K562 (cell line): ENCODE measurements around the gene MAN2B1. TPM values are rescaled to one million over a fixed set of nuclear protein-coding genes. Genes with fewer than 3 reads are reported as not detected.

ENCODE experiments used
- AFF4 ChIP-seq: sonication (generic); formaldehyde crosslinking; IDR thresholded peaks from 2 replicates; pipeline ENCODE4 v1.8.0; 2023; ENCODE audit warnings: mild to moderate bottlenecking, missing genetic modification reagents
- NCOA1 ChIP-seq: fragments of 450-650 bp; IDR thresholded peaks from 2 replicates; pipeline ENCODE4 v1.6.1; 2016; ENCODE audit warnings: low read depth
- NONO ChIP-seq, 2 experiments: fragments of 200-400 bp in 1 of 2; fragments of 450-650 bp in 1 of 2; formaldehyde crosslinking in 1 of 2; IDR thresholded peaks; 2 replicates each; pipeline ENCODE4 v1.6.1; 2017; ENCODE audit warnings: low read depth in 2 of 2, mild to moderate bottlenecking in 2 of 2, moderate library complexity in 2 of 2, low read length in 1 of 2
- PBX2 ChIP-seq, 2 experiments: IDR thresholded peaks in 1 of 2; conservative IDR thresholded peaks in 1 of 2; 2 replicates each; pipeline ENCODE4 v1.6.1; 2016; ENCODE audit warnings: low read depth in 2 of 2, mild to moderate bottlenecking in 1 of 2, missing compliant biosample characterization in 1 of 2, missing genetic modification characterization in 1 of 2, moderate library complexity in 1 of 2
- XRCC5 ChIP-seq: fragments of 200-400 bp; formaldehyde crosslinking; IDR thresholded peaks from 2 replicates; pipeline ENCODE4 v1.6.1; 2017; ENCODE audit warnings: low read depth, mild to moderate bottlenecking, low read length
- ZBTB40 ChIP-seq, 2 experiments: fragments of 450-650 bp in 1 of 2; sonication (generic) in 1 of 2; formaldehyde crosslinking in 1 of 2; IDR thresholded peaks; 2 replicates each; pipeline versions ENCODE4 v1.7.1 to v1.9.0; 2016 to 2022; ENCODE audit warnings: inconsistent platforms in 1 of 2, mild to moderate bottlenecking in 1 of 2, missing genetic modification reagents in 1 of 2
- ZFX ChIP-seq: sonication (generic); formaldehyde crosslinking; IDR thresholded peaks from 2 replicates; pipeline ENCODE4 v1.8.0; 2022; ENCODE audit warnings: mild to moderate bottlenecking, missing genetic modification reagents, moderate library complexity
- ZNF146 ChIP-seq: IDR thresholded peaks from one replicate; pipeline ENCODE4 v1.6.1; 2018; ENCODE audit warnings: missing compliant biosample characterization; ENCODE audit not compliant: unreplicated experiment
- polyA plus RNA-seq, 8 experiments: library from polyadenylated mRNA; depleted of rRNA in 4 of 8; stranded (reverse) in 5 of 8; unstranded in 3 of 8; fragments of >200 nt; fragmentation: Nextera tagmentation in 2 of 8; fragmentation: Illumina TruSeq in 1 of 8; extraction: Ambion mirVana in 2 of 8; extraction: Trizol in 1 of 8; gene quantifications; 2 replicates each; pipeline versions ENCODE4 v1.2.1 to v1.2.3, GENCODE V29; 2011 to 2014; ENCODE audit warnings: inconsistent platforms in 1 of 8, missing spikeins in 1 of 8
- total RNA-seq, 7 experiments: library from RNA; depleted of rRNA in 6 of 7; stranded (reverse); fragments of >200 nt in 6 of 7; fragmentation: Illumina TruSeq in 2 of 7; extraction: Trizol in 2 of 7; gene quantifications; 2 replicates each; pipeline versions ENCODE4 v1.2.1 to v1.2.3, GENCODE V29; 2011 to 2021; ENCODE audit warnings: low replicate concordance in 1 of 7

MAN2B1 gene
- total and polyA plus RNA-seq, 9 of the 15 experiments (the other 6 are each of a cell fraction or from before 2014, with no cell fraction given) = 0.59 to 33.8 (median 11.4) TPM

DNA sequence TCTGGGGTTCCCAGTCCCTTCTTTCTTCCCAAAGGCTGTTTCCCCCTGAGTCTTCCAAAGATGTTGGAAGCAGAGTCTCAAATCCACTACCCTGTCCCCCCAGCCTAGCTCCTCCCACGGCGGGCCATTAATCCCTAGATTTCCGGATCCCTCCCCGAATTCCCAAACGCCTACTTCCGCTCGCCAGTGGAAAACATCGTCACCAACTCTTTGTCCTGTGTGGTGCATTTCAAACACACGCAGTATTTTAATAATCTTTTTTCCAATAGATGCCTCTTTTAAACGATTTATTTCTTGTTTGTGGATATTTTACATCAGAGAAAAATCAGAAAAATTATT, 55.2 kb downstream of the MAN2B1 start (continued):
- TF ChIP-seq AFF4 (CRISPR knock-in tag) (0 out of 2 replicates have a peak, but pooled peaks have one; percentile 26), ZBTB40 (IDR thresholded peaks at IDR 0.05) (peak; percentile 74), ZBTB40 (CRISPR knock-in tag; IDR thresholded peaks at IDR 0.05) (no peak), NCOA1 (no peak), PBX2 (CRISPR knock-in tag; IDR thresholded peaks at IDR 0.05; ENCODE audit: low read depth) (no peak), PBX2 (tag; conservative IDR thresholded peaks at IDR 0.05; ENCODE audit: low read depth) (no peak), ZNF146 (CRISPR knock-in tag) (no peak), ZFX (CRISPR knock-in tag) (no peak), NONO (IDR thresholded peaks at IDR 0.05; ENCODE audit: low read depth in 2 of 2, low read length in 1 of 2) (no peak), XRCC5 (no peak)
